ENCODE measurements around the gene IRF1. TPM values are rescaled to one million over a fixed set of nuclear protein-coding genes. Genes with fewer than 3 reads are reported as not detected.

Gene IRF1
- total RNA-seq, 2 experiments from 2014 or later = 205 to 223 TPM

Other genes with a start within 250 kb of the IRF1 start
- 1 to 10 TPM in 1 of 2 experiments, not detected in 1; 2.3 TPM for gene PDLIM4, start 233.1 kb downstream of the IRF1 start, total RNA-seq
- gene SLC22A4, start 196.4 kb downstream of the IRF1 start, total RNA-seq = under 1 TPM; 0.32 to 0.75 TPM
- gene SLC22A5, start 121.1 kb downstream of the IRF1 start, total RNA-seq = 1 to 10 TPM; 3.9 to 4.5 TPM
- gene IL5, start 52.7 kb upstream of the IRF1 start, total RNA-seq = 10 to 100 TPM in 1 of 2 experiments, under 1 TPM in 1; 0.35 to 20.0 TPM
- gene RAD50, start 66.2 kb upstream of the IRF1 start, total RNA-seq = 10 to 100 TPM; 39.7 to 51.6 TPM
- gene IL13, start 167.4 kb upstream of the IRF1 start, total RNA-seq = 100 to 1,000 TPM in 1 of 2 experiments, 1 to 10 TPM in 1; 4.8 to 119 TPM
- gene IL4, start 183.2 kb upstream of the IRF1 start, total RNA-seq = 1 to 10 TPM in 1 of 2 experiments, under 1 TPM in 1; 0.53 to 2.5 TPM
- 10 to 100 TPM; 18.2 to 38.8 TPM for gene KIF3A, start 246.8 kb upstream of the IRF1 start, total RNA-seq

All from activated CD8-positive, alpha-beta memory T cell treated with anti-CD3 and anti-CD28 coated beads, Interleukin-2, amount 10 ng/mL, durations not matched to agents 7 days and 5 days (primary cell).